Measurements from ENCODE around the gene TTC3. TPM values are rescaled to one million over a fixed set of nuclear protein-coding genes. Genes with fewer than 3 reads are reported as not detected.

TTC3 gene
- total and polyA plus RNA-seq, 10 of the 15 experiments (the other 5 are each of a cell fraction or from before 2014, with no cell fraction given), result 23.1 to 94.9 (median 72.7) TPM

GRCh38 chr21:37155186-37155585, 82.1 kb downstream of the TTC3 start:
- H3K27ac ChIP-seq (ENCODE audit: control insufficient read depth, insufficient read depth), result no peak overlapping the region
- peaks cover 0 to 13% of the 10 kb centered on the region in 2 experiments for H3K36me3 ChIP-seq (ENCODE audit: control insufficient read depth in 2 of 2, insufficient read depth in 2 of 2, low read length in 1 of 2)
- ChIA-PET CTCF (interaction anchor here (1.0 kb wide), 1 partner anchor 12 kb away, joined by 3 read pairs; no protein-coding TSS in a partner anchor), SMC1A (ENCODE audit: uncharacterized antibody, unreplicated experiment) (interaction anchor here (1.5 kb wide), 1 partner anchor 53 kb away, joined by 3 read pairs; no protein-coding TSS in a partner anchor), POLR2A (no interaction called here), RAD21 (ENCODE audit: unreplicated experiment) (no interaction called here)
- H3K9me3 ChIP-seq (replicated peaks; ENCODE audit: control insufficient read depth, insufficient read depth, low read length), result no peaks in the 10 kb centered on the region
- no peaks in the 10 kb centered on the region for H4K20me1 ChIP-seq (ENCODE audit: control insufficient read depth, insufficient read depth)
- no peak overlapping the region for H3K4me3 ChIP-seq
- H3K4me1 ChIP-seq (ENCODE audit: control insufficient read depth, insufficient read depth, low read length), result peaks cover 9% of the 10 kb centered on the region
- intact Hi-C loops (cut with micrococcal nuclease; ENCODE audit: unreplicated experiment) (no loop called here), in situ Hi-C loops (cut with MboI) (no loop called here)
- H2AFZ ChIP-seq (ENCODE audit: control insufficient read depth, low read depth, low read length), result no peak overlapping the region
- no TSS peak for BruUV-seq (replicated peaks)
- TF ChIP-seq SMAD5 (IDR thresholded peaks at IDR 0.05; ENCODE audit: low read depth) (no peak), RBBP5 (conservative IDR thresholded peaks at IDR 0.05) (no peak), ZBTB33 (IDR thresholded peaks at IDR 0.05) (no peak), CBX5 (IDR thresholded peaks at IDR 0.05; ENCODE audit: low read depth) (no peak), KDM1A (IDR thresholded peaks at IDR 0.05; ENCODE audit: borderline replicate concordance) (no peak), MTA3 (IDR thresholded peaks at IDR 0.05; ENCODE audit: borderline replicate concordance, low read length) (no peak), ETV6 (conservative IDR thresholded peaks at IDR 0.05 in 1 of 2, IDR thresholded peaks at IDR 0.05 in 1 of 2; ENCODE audit: borderline replicate concordance in 1 of 2, low read depth in 1 of 2) (no peak), ATF3 (IDR thresholded peaks at IDR 0.05; ENCODE audit: borderline replicate concordance, extremely low read depth, low read depth, low read length) (no peak), SREBF2 (IDR thresholded peaks at IDR 0.05; ENCODE audit: low read length) (no peak)
- no peak overlapping the region for H3K9ac ChIP-seq (ENCODE audit: control insufficient read depth, insufficient read depth, low read length)
- no peak for ATAC-seq
- WGBS (ENCODE audit: insufficient coverage, insufficient replicate concordance, low lambda C conversion rate, missing lambda C conversion rate), result 60% methylated on average over 3 of the region's 3 CpGs
- H3K27me3 ChIP-seq (replicated peaks in 1 of 2; ENCODE audit: control insufficient read depth in 2 of 2, insufficient read depth in 2 of 2, low read length in 1 of 2), result no peaks in the 10 kb centered on the region
- no peak for DNase-seq (ENCODE audit: low read depth, low spot score)
- no peak overlapping the region for H3K4me2 ChIP-seq (ENCODE audit: control insufficient read depth, insufficient read depth)
- no peak for FAIRE-seq
- H3K79me2 ChIP-seq (ENCODE audit: control insufficient read depth, insufficient read depth, low read length), result no peaks in the 10 kb centered on the region

Measured in GM12878 (cell line).